OCI-LY7 (cell line): ENCODE measurements around the gene COX7B. TPM values are rescaled to one million over a fixed set of nuclear protein-coding genes. Genes with fewer than 3 reads are reported as not detected.

ENCODE experiments used
- BruUV-seq: library from RNA; stranded (reverse); fragments of 400-500 nt; replicated peaks from 2 replicates; lab custom pipeline; 2021; lab: Mats Ljungman, UMichigan
- CTCF ChIA-PET: fragments of 300-600 bp; sonication (Branson Sonifier 250); formaldehyde crosslinking; loops from one replicate; lab custom pipeline; 2022; ENCODE audit warnings: antibody characterized with exemption; ENCODE audit not compliant: unreplicated experiment; lab: Charles Lee
- POLR2A ChIA-PET: fragments of 300-600 bp; sonication (Branson Sonifier 250); formaldehyde crosslinking; loops from one replicate; lab custom pipeline; 2022; ENCODE audit warnings: antibody characterized with exemption; lab: Charles Lee
- DNase-seq: peaks from one replicate; pipeline ENCODE4 v3.0.0-alpha.2; 2015; ENCODE audit warnings: low spot score
- H2AFZ ChIP-seq: fragments of 200-600 bp; sonication (generic), shearing (Covaris generic); 2 replicates; pipeline ENCODE4 v1.6.1; 2014; ENCODE audit warnings: mild to moderate bottlenecking, antibody characterized with exemption, low read length, moderate library complexity
- H3K27ac ChIP-seq: fragments of 200-600 bp; sonication (generic); 2 replicates; pipeline ENCODE4 v1.5.1; 2014; ENCODE audit warnings: mixed run types, low read depth, mild to moderate bottlenecking, moderate library complexity, low read length, inconsistent platforms; ENCODE audit not compliant: poor library complexity, severe bottlenecking
- H3K36me3 ChIP-seq: fragments of 200-600 bp; sonication (generic); 2 replicates; pipeline ENCODE4 v1.6.1; 2014; ENCODE audit warnings: mild to moderate bottlenecking, antibody characterized with exemption, low read length, moderate library complexity, mixed read lengths; ENCODE audit not compliant: insufficient read depth
- H3K4me1 ChIP-seq: fragments of 200-600 bp; sonication (generic); 2 replicates; pipeline ENCODE4 v1.5.1; 2014; ENCODE audit warnings: mild to moderate bottlenecking, low read length; ENCODE audit not compliant: insufficient read depth, poor library complexity, severe bottlenecking
- H3K4me2 ChIP-seq: fragments of 200-600 bp; sonication (generic); 2 replicates; pipeline ENCODE4 v1.6.1; 2014; ENCODE audit warnings: mild to moderate bottlenecking, low read length
- H3K4me3 ChIP-seq: fragments of 200-600 bp; sonication (generic); 2 replicates; pipeline ENCODE4 v1.5.1; 2014; ENCODE audit warnings: mild to moderate bottlenecking, low read depth, low read length; ENCODE audit not compliant: poor library complexity, severe bottlenecking
- H3K79me2 ChIP-seq: fragments of 200-600 bp; sonication (generic); 2 replicates; pipeline ENCODE4 v1.6.1; 2016; ENCODE audit warnings: low read depth, mild to moderate bottlenecking, low read length, moderate library complexity, mixed read lengths; ENCODE audit not compliant: insufficient read depth
- H3K9me2 ChIP-seq: fragments of 200-600 bp; sonication (generic); 2 replicates; pipeline ENCODE4 v1.6.1; 2016; ENCODE audit warnings: mild to moderate bottlenecking, low read length, mixed read lengths; ENCODE audit not compliant: insufficient read depth
- H3K9me3 ChIP-seq: fragments of 200-600 bp; sonication (generic); 2 replicates; pipeline ENCODE4 v1.6.1; 2014; ENCODE audit warnings: mild to moderate bottlenecking, mixed run types, low read length, mixed read lengths
- H4K20me1 ChIP-seq: fragments of 200-600 bp; sonication (generic); 2 replicates; pipeline ENCODE4 v1.6.1; 2014; ENCODE audit warnings: mild to moderate bottlenecking, antibody characterized with exemption, low read length, moderate library complexity, mixed read lengths; ENCODE audit not compliant: insufficient read depth
- EZH2phosphoT487 ChIP-seq: fragments of 200-600 bp; sonication (generic); IDR thresholded peaks from 2 replicates; pipeline ENCODE4 v1.6.1; 2018; ENCODE audit warnings: low read depth, borderline replicate concordance, mild to moderate bottlenecking, mixed run types, antibody characterized with exemption, low read length, moderate library complexity, mixed read lengths
- intact Hi-C: fragments of 100-400 bp; cut with micrococcal nuclease; formaldehyde crosslinking; loops from one replicate; pipeline ENCODE4 v1.10.0; 2022; ENCODE audit not compliant: unreplicated experiment
- total RNA-seq, 2 experiments: library from RNA; depleted of rRNA in 1 of 2; stranded (reverse); fragments of >200 nt in 1 of 2; shearing (Covaris generic) in 1 of 2; gene quantifications; 2 replicates each; pipeline ENCODE4 v1.2.3, GENCODE V29; 2014 to 2022
- TF ChIP-seq, protein P1 (sequence below): fragments of 200-600 bp; sonication (generic); conservative IDR thresholded peaks from 2 replicates; pipeline ENCODE4 v1.5.1; 2014; ENCODE audit warnings: mild to moderate bottlenecking, antibody characterized with exemption, low read length, moderate library complexity, mixed read lengths

COX7B gene
- total RNA-seq, 2 experiments from 2014 or later = 199 to 256 TPM

DNA sequence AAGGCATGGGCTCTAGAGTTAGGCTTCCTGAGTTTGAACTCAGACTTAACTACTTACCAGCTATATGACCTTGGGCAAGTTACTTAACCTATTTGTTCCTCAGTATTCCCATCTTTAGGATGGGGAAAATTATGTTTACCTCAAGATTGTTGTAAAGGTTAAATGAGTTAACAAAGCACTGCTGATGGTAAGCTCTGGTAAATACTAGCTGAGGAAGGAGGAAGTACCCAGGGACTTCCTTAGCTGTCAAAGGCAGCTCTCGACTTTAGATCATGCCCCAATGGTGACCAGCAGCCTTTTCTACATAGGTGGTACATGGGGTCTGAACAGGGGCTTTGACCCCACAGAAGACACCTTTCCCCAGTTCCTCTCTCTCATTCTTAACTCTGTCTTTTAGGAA lies 31.3 kb downstream of the COX7B start:
- BruUV-seq = no TSS peak
- intact Hi-C loops = no loop called here
- Histone ChIP-seq H3K4me2 (no peak overlapping the region), H3K9me3 (no peaks in the 10 kb centered on the region), H3K4me1 (peaks cover 3% of the 10 kb centered on the region), H2AFZ (no peak overlapping the region), H3K9me2 (no peaks in the 10 kb centered on the region), H3K27ac (no peak overlapping the region), H3K79me2 (no peaks in the 10 kb centered on the region), H3K4me3 (no peak overlapping the region), H4K20me1 (no peaks in the 10 kb centered on the region), H3K36me3 (no peaks in the 10 kb centered on the region)
- DNase-seq = no peak
- CTCF ChIA-PET = no interaction called here
- no peak for TF ChIP-seq EZH2phosphoT487
- TF ChIP-seq, protein P1, sequence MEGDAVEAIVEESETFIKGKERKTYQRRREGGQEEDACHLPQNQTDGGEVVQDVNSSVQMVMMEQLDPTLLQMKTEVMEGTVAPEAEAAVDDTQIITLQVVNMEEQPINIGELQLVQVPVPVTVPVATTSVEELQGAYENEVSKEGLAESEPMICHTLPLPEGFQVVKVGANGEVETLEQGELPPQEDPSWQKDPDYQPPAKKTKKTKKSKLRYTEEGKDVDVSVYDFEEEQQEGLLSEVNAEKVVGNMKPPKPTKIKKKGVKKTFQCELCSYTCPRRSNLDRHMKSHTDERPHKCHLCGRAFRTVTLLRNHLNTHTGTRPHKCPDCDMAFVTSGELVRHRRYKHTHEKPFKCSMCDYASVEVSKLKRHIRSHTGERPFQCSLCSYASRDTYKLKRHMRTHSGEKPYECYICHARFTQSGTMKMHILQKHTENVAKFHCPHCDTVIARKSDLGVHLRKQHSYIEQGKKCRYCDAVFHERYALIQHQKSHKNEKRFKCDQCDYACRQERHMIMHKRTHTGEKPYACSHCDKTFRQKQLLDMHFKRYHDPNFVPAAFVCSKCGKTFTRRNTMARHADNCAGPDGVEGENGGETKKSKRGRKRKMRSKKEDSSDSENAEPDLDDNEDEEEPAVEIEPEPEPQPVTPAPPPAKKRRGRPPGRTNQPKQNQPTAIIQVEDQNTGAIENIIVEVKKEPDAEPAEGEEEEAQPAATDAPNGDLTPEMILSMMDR = no peak
- POLR2A ChIA-PET = interaction anchor here (0.8 kb wide), 1 partner anchor 9 kb away, joined by 3 read pairs; no protein-coding TSS in a partner anchor

DNA sequence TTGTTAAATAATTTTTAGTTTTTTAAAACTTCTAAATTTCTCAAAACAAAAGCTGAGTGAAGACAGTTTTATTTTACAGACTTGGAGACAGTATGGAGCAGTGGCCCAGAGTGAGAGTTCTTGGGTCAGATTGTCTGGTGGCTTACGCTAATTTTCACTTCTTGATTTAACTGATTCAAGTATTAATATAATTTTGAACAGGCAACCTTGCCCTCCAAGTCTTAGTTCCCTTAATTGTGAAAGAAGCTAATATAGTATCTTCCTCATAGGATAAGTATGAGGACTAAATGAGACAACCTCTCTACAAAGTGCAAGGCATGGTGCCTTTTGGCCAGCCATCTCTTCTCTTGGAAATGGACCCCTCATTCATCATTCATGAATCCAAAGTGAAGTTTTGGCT lies 36.6 kb downstream of the COX7B start:
- Histone ChIP-seq H3K79me2 (no peaks in the 10 kb centered on the region), H2AFZ (no peak overlapping the region), H3K9me2 (no peaks in the 10 kb centered on the region), H3K9me3 (no peaks in the 10 kb centered on the region), H3K4me3 (no peak overlapping the region), H3K4me2 (no peak overlapping the region), H3K4me1 (no peaks in the 10 kb centered on the region), H4K20me1 (no peaks in the 10 kb centered on the region), H3K27ac (no peak overlapping the region), H3K36me3 (no peaks in the 10 kb centered on the region)
- intact Hi-C loops = no loop called here
- no peak for DNase-seq
- TF ChIP-seq EZH2phosphoT487 = no peak
- TF ChIP-seq, protein P1 = no peak
- CTCF ChIA-PET = no interaction called here
- POLR2A ChIA-PET = interaction anchor here (0.5 to 0.8 kb wide), 3 partner anchors 11 to 351 kb away, joined by 3 to 4 read pairs (median 3); no protein-coding TSS in a partner anchor
- BruUV-seq = no TSS peak

DNA sequence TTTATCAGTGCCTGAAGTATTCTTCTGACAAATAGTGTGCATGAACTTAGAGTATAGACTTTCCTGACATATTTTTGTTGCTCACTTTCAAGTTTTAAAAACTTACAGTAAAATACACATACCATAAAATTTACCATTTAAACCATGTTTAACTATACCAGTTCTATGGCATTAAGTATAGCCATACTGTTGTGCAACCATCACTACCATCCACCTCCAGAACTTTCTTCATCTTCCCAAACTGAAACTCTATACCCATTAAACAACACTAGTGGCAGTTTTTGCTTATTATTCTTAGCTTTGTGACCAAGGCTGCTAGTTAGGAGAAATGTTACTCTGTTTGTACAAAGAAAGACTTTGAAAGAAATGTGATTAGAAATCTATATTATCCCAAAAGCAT lies 37.0 kb downstream of the COX7B start:
- BruUV-seq = no TSS peak
- Histone ChIP-seq H3K36me3 (no peaks in the 10 kb centered on the region), H3K4me3 (no peak overlapping the region), H3K4me1 (no peaks in the 10 kb centered on the region), H2AFZ (no peak overlapping the region), H3K9me3 (no peaks in the 10 kb centered on the region), H3K9me2 (no peaks in the 10 kb centered on the region), H3K79me2 (no peaks in the 10 kb centered on the region), H3K27ac (no peak overlapping the region), H3K4me2 (no peak overlapping the region), H4K20me1 (no peaks in the 10 kb centered on the region)
- intact Hi-C loops = no loop called here
- ChIA-PET CTCF (no interaction called here), POLR2A (interaction anchor here (0.5 to 0.6 kb wide), 2 partner anchors 16 to 351 kb away, joined by 3 read pairs; no protein-coding TSS in a partner anchor)
- DNase-seq = no peak
- no peak for TF ChIP-seq EZH2phosphoT487
- TF ChIP-seq, protein P1 = no peak
